ENCODE results near the gene POU6F2.

GRCh38 chr7:39293056-39293823 is 315.5 kb downstream of the POU6F2 start:
- no peak for TF ChIP-seq CTCF (IDR thresholded peaks at IDR 0.05)
- TF ChIP-seq POLR2A (IDR thresholded peaks at IDR 0.05), result no peak
- TF ChIP-seq POLR2AphosphoS5 (IDR thresholded peaks at IDR 0.05), result no peak
- no peak for TF ChIP-seq EP300 (IDR thresholded peaks at IDR 0.05)
